Coronary artery (tissue), 2 donors: ENCODE data around the gene PPIP5K1.

Experiments
- DNase-seq: peaks from one replicate; pipeline ENCODE4 v3.0.0-alpha.2; 2017; ENCODE audit warnings: low spot score
- H3K27ac ChIP-seq, 2 donors: fragments of 200-600 bp; sonication (generic); one replicate each; pipeline ENCODE4 v1.5.1; 2016 to 2019
- H3K4me3 ChIP-seq: fragments of 200-600 bp; sonication (generic); 2 replicates; pipeline ENCODE4 v1.5.1; 2016; ENCODE audit warnings: mild to moderate bottlenecking, moderate library complexity
- TF ChIP-seq, protein P1 (sequence below): fragments of 200-600 bp; sonication (generic); IDR thresholded peaks from one replicate; pipeline ENCODE4 v1.5.1; 2019; ENCODE audit warnings: antibody characterized with exemption

Gene PPIP5K1

DNA sequence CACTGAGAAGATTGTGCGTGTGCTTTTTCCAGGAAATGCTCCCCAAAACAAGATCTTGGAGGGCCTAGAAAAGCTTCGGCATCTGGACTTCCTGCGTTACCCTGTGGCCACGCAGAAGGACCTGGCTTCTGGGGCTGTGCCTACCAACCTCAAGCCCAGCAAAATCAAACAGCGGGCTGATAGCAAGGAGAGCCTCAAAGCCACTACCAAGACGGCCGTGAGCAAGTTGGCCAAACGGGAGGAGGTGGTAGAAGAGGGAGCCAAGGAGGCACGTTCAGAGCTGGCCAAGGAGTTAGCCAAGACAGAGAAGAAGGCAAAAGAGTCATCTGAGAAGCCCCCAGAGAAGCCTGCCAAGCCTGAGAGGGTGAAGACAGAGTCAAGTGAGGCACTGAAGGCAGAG, 67.8 kb downstream of the PPIP5K1 start:
- no peak for DNase-seq
- Histone ChIP-seq H3K4me3 (no peak overlapping the region), H3K27ac (no peak overlapping the region)
- TF ChIP-seq, protein P1, sequence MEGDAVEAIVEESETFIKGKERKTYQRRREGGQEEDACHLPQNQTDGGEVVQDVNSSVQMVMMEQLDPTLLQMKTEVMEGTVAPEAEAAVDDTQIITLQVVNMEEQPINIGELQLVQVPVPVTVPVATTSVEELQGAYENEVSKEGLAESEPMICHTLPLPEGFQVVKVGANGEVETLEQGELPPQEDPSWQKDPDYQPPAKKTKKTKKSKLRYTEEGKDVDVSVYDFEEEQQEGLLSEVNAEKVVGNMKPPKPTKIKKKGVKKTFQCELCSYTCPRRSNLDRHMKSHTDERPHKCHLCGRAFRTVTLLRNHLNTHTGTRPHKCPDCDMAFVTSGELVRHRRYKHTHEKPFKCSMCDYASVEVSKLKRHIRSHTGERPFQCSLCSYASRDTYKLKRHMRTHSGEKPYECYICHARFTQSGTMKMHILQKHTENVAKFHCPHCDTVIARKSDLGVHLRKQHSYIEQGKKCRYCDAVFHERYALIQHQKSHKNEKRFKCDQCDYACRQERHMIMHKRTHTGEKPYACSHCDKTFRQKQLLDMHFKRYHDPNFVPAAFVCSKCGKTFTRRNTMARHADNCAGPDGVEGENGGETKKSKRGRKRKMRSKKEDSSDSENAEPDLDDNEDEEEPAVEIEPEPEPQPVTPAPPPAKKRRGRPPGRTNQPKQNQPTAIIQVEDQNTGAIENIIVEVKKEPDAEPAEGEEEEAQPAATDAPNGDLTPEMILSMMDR = no peak

DNA sequence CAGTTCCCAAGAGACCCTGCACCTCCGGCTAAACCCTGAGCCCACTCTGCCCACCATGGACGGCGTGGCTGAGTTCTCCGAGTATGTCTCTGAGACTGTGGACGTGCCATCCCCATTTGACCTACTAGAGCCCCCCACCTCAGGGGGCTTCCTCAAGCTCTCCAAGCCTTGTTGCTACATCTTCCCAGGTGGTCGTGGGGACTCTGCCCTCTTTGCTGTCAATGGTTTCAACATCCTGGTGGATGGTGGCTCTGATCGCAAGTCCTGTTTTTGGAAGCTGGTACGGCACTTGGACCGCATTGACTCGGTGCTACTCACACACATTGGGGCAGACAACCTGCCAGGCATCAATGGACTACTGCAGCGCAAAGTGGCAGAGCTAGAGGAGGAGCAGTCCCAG, 68.6 kb downstream of the PPIP5K1 start:
- TF ChIP-seq, protein P1 = no peak
- DNase-seq = peak; percentile 64
- Histone ChIP-seq H3K4me3 (no peak overlapping the region), H3K27ac (no peak overlapping the region)

DNA sequence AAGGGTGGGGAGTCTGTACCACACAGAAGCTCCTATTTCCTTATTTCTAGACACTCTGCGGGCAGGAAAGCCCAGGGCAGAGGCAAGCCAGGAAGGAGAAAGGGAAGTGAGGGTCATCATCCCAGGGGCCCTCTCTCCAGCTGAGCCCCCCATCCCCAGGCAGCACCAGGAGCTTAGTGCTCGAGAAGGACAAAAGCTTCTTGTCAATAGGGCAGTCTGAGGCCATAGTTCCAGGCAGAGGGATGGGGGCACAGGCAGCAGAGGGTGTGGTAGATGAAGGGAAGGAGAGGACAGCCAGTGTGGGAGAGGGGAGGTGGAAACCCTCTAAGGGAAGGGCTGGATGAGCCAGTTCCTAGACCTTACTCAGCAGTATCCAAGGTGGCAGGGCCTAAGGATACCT, 69.9 kb downstream of the PPIP5K1 start:
- no peak for DNase-seq
- Histone ChIP-seq H3K4me3 (no peak overlapping the region), H3K27ac (no peak overlapping the region)
- TF ChIP-seq, protein P1 = no peak

DNA sequence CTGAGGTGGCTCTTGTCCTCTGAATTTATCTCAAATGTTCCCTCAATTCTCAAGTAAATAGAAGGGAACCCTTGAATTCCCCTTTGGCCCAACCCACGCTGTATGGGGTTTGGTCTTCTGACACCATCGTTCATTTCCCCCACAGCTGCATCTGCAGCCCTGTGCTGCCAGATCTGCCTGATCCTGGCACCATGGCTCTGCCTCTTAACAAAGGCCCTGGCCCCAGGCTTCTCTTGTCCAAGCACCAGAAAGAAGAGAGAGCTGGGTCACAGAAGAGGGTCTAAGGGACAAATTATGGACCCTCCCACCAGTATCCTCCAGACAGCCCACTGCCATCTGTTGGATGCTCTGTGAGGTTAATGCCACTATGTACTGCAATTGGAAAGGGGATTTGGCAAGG, 70.8 kb downstream of the PPIP5K1 start:
- no peak for DNase-seq
- H3K27ac ChIP-seq = peak overlapping the region in 1 of 2 donors; percentile 85
- H3K4me3 ChIP-seq = peak overlapping the region; percentile 79
- TF ChIP-seq, protein P1 = no peak

DNA sequence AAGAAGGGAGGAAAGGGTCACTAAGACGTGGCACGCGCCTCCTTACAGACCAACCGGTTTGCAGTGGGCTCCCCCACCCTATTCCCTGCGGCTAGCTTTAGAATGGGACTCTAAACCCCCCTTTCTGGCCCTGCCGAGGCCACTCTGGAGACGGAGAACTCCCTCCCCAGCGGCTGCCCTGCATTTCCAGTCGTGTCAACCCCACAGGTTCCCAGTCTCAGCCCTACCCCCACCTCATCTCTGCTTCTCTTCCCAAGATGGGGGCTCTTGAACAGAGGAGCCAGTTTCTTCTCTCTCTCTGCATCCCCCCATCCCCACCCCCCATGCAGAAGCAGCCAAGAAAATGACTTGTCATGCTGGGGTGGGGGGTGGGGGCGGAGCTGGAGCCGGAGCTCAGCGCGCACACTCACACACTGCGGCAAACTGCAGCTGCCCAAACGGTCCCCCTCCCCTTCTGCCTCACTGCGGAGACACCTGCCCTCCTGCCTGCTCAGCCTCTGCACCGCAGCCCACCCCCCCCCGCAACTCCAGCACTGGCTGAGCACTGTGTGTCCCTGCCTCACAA, 71.7 kb downstream of the PPIP5K1 start:
- TF ChIP-seq, protein P1 = no peak
- DNase-seq = peak; percentile 77
- peak overlapping the region; percentile 61 to 85 for H3K27ac ChIP-seq
- peak overlapping the region; percentile 79 for H3K4me3 ChIP-seq

DNA sequence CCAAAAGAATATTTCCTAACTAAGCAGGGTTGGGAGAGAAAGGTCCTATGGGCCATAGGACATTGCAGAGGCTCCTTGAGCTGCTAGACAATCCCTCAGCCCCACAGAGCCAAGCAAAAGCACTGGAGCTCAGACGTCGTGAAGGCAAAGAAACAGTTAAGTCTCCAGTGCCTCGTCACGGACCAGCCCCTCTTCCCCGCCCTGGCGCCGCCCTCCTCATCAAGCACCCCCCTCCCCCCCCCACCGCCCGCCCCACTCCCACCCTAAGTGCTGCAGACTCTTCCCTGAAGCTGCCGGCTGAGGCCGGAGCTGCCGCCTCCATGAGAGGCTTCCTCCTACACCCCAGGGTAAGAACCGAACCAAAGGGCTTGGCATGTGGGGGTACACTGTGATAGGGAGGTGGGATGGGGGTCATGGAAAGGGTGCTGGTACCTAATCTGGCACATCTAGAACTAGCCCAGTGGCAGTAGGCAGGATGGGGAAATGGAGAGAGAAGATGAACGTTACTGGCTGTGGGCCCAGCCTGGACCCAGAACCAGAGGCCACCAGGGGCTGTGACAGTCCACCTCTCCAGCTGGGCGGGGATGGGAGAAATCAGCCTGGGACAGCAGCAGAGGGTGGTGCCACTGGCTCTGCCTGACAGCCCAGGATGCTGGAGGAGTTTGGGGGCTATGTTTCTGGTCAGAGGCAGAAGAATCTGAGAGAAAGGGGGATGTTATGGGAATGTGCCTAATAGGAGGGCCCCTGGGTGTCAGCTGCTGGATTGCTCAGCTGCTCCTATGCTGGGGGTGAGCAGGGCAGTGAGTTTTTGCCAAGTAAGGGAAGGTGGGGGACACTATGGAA, 72.4 kb downstream of the PPIP5K1 start, which contains the start of gene MAP1A:
MAP1A (plus strand) TSS at position 255 of the 843 bp plus-strand sequence. CDS start 3,866 bp downstream, outside the sequence.
- DNase-seq = peak; percentile 82
- peak within 1 kb of the TSS; percentile 61 to 85 for H3K27ac ChIP-seq
- peak within 1 kb of the TSS; percentile 79 for H3K4me3 ChIP-seq
- TF ChIP-seq, protein P1 = no peak
